Astrocyte of the spinal cord (primary cell): Measurements from ENCODE around the gene P4HA2.

Experiments
- DNase-seq: peaks from one replicate; pipeline ENCODE4 v3.0.0; 2011; ENCODE audit warnings: low read depth, low spot score
- H3K4me3 ChIP-seq: 2 replicates; pipeline ENCODE4 v1.5.1; 2011; ENCODE audit warnings: low read depth, mild to moderate bottlenecking, low read length, moderate library complexity
- CTCF ChIP-seq: IDR thresholded peaks from 2 replicates; pipeline ENCODE4 v1.5.1; 2012; ENCODE audit warnings: low read depth, mild to moderate bottlenecking, low read length, inconsistent platforms
- in situ Hi-C: cut with HindIII; loops from 2 replicates; pipeline ENCODE4 v1.10.0; 2017; ENCODE audit warnings: low sequenced_read_pairs

Gene P4HA2

GRCh38 chr5:132272311-132273210, 44.9 kb upstream of the P4HA2 start:
- in situ Hi-C loops: no loop called here
- H3K4me3 ChIP-seq: no peak overlapping the region
- peak; percentile 54 for DNase-seq
- peak; percentile 87 for TF ChIP-seq CTCF

- DNase-seq: no peak
- in situ Hi-C loops: no loop called here
- H3K4me3 ChIP-seq: no peak overlapping the region
- TF ChIP-seq CTCF: no peak
These were observed 43.9 kb upstream of the P4HA2 start for GRCh38 chr5:132271251-132272246.

- no peak overlapping the region for H3K4me3 ChIP-seq
- no peak for DNase-seq
- in situ Hi-C loops: no loop called here
- no peak for TF ChIP-seq CTCF
These were observed 43.1 kb upstream of the P4HA2 start for GRCh38 chr5:132270706-132271105.

GRCh38 chr5:132270335-132270665, 42.6 kb upstream of the P4HA2 start:
- DNase-seq: no peak
- no peak for TF ChIP-seq CTCF
- in situ Hi-C loops: no loop called here
- H3K4me3 ChIP-seq: no peak overlapping the region

GRCh38 chr5:132269635-132270334, 42.1 kb upstream of the P4HA2 start:
- in situ Hi-C loops: no loop called here
- DNase-seq: no peak
- no peak overlapping the region for H3K4me3 ChIP-seq
- no peak for TF ChIP-seq CTCF
